Epidermal melanocyte (primary cell): ENCODE results near the gene ZBTB39.
"Not testable (repeated sequence)": the region's sequence is repeated elsewhere in the genome, so short reads cannot be mapped to it uniquely, and the experiment has no call there.

Experiments
- DNase-seq: peaks from one replicate; pipeline ENCODE4 v3.0.0; 2011; ENCODE audit warnings: low spot score; ENCODE audit not compliant: insufficient read length

The ZBTB39 gene

GRCh38 chr12:57031138-57031725 is 24.9 kb upstream of the ZBTB39 start:
- no peak for DNase-seq

- no peak for DNase-seq
These were observed 23.1 kb upstream of the ZBTB39 start for GRCh38 chr12:57029457-57029856.

- DNase-seq = no peak
These were observed 21.4 kb upstream of the ZBTB39 start for GRCh38 chr12:57027805-57028153.

GRCh38 chr12:57027011-57027804 is 20.9 kb upstream of the ZBTB39 start:
- no peak for DNase-seq

GRCh38 chr12:57025196-57025595 is 18.9 kb upstream of the ZBTB39 start:
- no peak for DNase-seq

- not testable (repeated sequence) for DNase-seq
These were observed 16.0 kb upstream of the ZBTB39 start for GRCh38 chr12:57022324-57022723.

GRCh38 chr12:57019983-57020719 is 13.8 kb upstream of the ZBTB39 start:
- DNase-seq = no peak

- no peak for DNase-seq
These were observed 12.6 kb upstream of the ZBTB39 start for GRCh38 chr12:57018906-57019305.

GRCh38 chr12:57018353-57018752 is 12.0 kb upstream of the ZBTB39 start:
- not testable (repeated sequence) for DNase-seq

- DNase-seq = no peak
These were observed 10.0 kb upstream of the ZBTB39 start, which contains the start of gene TAC3 for GRCh38 chr12:57016348-57016747. TAC3 (minus strand) TSS chr12:57016529; CDS start chr12:57015797, 732 bp downstream.

- no peak for DNase-seq
These were observed 6.5 kb upstream of the ZBTB39 start for GRCh38 chr12:57012600-57013465.

- no peak for DNase-seq
These were observed 5.4 kb upstream of the ZBTB39 start for GRCh38 chr12:57011438-57012424.

GRCh38 chr12:57010627-57011247 is 4.4 kb upstream of the ZBTB39 start:
- no peak for DNase-seq

GRCh38 chr12:57009949-57010626 is 3.7 kb upstream of the ZBTB39 start:
- no peak for DNase-seq

- peak; percentile 76 for DNase-seq
These were observed 1.8 kb upstream of the ZBTB39 start for GRCh38 chr12:57008178-57008577.

GRCh38 chr12:57006809-57007475 is 596 bp upstream of the ZBTB39 start:
- no peak for DNase-seq

- no peak for DNase-seq
These were observed 1.7 kb downstream of the ZBTB39 start for GRCh38 chr12:57004651-57005050.

- DNase-seq = no peak
These were observed 3.0 kb downstream of the ZBTB39 start for GRCh38 chr12:57003395-57003794.
